Activated CD4-positive, alpha-beta T cell treated with anti-CD3 and anti-CD28 coated beads, Interleukin-10, Interleukin-2, amounts not matched to agents 100 ng/mL and 50 ng/mL, durations not matched to agents 16 hours and 8 hours (primary cell): Measurements from ENCODE around the gene GABARAPL2.
"Not testable (repeated sequence)": the region's sequence is repeated elsewhere in the genome, so short reads cannot be mapped to it uniquely, and the experiment has no call there.

Experiments
- DNase-seq: peaks from one replicate; pipeline ENCODE4 v3.0.0-alpha.2; 2020

GABARAPL2 gene

DNA sequence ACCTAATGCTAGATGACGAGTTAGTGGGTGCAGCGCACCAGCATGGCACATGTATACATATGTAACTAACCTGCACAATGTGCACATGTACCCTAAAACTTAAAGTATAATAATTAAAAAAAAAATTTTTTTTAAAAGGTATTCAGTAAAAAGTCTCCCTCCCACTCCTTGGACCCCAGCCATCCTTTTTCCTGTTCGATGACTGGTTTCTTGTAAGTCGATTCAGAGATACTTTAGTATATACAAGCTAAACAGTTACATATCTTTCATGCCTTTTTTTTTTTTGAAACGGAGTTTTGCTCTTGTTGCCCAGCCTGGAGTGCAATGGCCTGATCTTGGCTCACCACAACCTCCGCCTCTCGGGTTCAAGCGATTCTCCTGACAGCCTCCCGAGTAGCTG lies 25.7 kb downstream of the GABARAPL2 start:
- not testable (repeated sequence) for DNase-seq

DNA sequence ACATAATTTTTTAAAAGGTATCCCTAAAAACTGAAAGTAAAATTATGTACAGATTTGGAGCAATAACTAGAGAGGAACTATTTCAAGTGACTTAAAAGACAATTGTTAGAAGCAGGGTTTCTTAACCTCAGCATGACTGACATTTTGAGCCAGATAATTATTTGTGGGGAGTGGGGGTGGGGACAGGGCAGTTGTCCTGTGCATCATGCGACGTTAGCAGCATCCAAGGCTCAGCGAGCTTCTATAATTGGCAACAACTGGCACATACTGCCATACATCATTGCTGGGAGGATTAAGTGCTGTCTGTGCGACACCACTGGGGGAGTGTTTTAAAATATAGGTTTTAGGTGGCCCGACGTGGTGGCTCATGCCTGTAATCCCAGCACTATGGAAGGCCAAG lies 27.1 kb downstream of the GABARAPL2 start:
- DNase-seq, result no peak

DNA sequence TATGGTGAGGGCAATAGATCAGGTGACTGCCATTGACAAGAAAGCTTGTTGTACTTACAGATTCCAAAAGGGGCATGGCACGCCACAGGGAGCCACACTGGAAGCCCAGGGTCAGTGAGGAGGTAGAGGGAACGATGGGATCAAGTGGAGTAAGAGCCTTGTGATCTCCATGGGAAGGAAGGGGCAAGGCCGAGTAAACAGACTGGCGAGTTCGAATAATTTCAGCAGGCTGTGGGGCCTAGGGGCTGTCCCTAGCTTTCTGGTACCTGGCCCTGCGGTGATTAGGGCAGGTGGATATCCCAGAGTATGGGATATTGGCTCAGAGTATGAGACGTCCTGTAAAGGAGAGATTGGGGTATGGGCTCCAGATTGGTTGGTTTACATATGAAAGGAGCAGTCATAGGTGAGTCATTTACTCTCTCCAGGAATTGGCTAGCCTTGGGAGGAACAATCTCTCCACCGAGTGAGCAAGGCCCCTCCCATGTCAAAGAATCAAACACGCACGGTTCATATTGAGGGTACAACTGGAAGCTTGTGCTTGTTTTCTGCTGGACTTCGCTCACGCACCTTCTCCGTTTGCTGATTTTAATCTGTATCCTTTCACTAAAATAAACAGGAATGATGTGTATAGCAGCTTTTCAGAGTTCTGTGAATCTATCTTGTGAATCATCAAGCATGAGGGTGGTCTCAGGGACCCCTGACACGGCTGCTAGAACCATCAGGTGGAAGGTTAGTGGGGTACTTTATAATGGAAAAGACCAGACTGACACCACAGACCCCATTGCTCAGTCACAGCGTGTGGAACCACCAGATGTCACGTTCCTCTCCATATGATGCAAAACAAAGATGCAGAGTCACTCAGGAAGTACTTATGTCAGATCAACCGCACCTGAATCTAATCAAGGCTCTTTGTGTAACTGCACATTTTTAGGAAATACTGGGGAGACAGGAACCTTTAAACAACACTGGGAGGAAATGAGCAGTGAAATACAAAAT lies 27.9 kb downstream of the GABARAPL2 start:
- peak; percentile 70 for DNase-seq

DNA sequence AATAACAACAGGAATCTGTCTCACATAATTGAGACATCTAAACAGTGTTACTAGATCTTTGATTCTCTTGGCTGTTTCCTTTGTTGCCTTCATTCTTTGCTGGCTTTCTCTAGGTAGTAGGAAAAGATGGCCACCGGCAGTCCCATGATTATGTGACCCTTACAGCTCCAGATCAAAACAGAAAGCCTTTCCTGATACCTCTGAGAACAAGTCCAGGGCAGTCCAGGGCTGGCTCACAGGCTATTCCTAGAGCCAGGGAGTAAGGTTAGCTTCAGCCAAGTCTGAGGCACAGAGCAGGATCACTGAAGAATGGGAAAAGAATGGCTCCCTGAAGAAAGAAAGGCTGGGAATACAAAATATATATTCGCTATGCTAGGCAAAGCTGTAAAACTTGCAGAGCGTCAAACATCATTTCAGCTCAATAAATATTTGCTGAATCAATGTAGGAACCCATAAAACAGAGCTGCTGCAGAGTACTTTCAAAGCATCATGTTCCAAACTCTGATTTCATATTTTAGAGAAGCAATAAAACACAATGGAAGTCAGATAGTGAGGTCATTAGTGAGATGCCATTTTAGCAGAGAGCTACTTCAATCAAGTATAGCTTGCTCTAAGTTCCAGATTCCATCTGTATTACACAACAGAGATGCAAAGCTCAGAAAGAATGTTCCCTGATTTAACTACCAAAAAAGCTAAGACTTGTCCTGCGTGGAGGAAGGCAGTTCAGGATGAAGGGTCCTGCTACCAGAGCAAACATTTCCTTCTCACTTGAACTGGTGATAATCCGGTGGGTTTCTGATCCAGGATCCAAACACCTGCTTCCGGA lies 33.5 kb downstream of the GABARAPL2 start:
- no peak for DNase-seq

DNA sequence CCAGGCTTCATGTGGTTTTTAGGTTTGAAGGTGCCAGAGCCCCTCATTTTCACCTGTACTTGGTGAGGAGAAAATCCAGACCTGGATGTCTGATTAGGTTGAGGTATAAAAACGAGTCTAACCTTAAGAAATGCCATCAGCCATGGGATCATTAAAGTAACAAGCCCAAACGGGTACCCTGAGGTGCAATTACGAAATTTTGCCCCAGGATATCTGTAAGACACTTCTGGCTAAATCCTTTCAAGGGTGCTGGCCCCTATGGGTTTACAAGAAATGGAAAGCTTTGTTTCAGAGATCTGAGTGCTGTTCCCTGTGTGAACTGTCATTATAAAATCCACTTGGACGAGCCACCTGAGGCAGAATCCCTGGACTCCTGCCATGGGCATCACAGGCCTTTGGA lies 37.1 kb downstream of the GABARAPL2 start:
- no peak for DNase-seq

DNA sequence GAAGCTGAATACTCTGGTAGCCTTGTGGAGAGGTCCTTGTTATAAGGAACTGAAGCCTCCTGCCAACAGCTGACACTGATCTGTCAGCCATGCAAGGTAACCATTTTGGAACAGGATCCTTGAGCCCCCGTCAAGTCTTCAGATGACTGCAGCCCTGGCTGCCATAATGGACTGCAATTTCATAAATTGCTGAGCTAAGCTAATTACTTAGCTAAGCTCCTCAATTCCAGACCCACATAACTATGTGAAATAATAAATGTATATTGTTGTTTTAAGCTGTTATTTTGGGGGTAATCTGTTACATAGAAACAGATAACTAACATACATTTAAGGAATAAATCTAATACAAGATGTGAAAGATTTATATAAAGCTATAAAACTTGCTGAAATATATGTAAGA lies 40.3 kb downstream of the GABARAPL2 start:
- no peak for DNase-seq

DNA sequence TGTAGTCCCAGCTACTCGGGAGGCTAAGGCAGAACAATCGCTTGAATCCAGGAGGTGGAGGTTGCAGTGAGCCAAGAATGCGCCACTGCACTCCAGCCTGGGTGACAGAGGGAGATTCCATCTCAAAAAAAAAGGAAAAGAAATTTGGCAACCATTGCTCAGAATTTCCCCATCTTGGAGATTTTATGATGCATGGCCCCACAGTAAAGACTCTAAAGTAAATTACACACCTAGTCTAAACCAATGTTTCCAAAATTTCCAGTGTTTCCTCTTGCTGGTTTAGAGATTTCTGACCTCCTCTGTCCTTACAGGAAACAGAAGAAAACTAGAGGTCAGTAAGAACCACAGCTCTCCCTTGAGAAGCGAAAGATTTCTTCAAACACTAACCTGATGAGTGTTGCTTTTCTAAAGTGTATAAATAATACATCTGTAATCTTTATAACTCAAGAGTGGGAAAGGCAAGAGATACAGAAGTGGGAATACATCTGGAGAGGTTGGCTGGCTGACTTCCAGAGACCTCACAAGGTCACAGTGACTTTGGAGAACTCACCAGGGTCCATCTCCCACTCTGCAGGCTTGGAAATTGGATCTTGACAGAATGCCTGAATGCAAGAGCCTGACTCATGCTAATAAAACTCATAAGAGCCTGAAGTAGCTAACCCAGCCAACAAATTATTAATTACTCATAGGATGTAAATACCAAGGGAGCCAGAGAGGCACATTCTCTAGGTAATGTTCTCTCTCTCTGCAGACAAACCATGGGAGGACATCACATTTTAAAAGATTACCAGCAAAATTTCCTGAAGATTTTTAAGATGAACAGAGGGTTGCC lies 48.1 kb downstream of the GABARAPL2 start:
- DNase-seq, result no peak

DNA sequence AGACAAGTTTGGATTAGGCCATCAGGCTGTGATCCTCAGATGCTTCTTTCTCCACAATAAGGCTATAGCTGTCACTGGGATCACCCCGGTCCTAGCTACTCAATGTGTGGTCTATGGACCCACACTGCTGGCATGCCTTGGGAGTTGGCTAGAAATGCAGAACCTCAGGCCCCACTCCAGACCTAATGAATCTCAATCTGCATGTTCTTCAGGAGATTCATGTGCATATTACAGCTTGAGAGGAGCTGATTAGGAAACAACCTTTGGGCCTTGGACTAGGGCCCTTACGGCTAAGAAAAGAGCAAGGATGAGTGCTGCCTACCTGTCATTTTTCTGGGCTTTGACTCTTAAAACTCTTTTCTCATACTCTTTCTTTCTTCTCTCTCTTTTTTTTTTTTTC lies 49.4 kb downstream of the GABARAPL2 start:
- no peak for DNase-seq

DNA sequence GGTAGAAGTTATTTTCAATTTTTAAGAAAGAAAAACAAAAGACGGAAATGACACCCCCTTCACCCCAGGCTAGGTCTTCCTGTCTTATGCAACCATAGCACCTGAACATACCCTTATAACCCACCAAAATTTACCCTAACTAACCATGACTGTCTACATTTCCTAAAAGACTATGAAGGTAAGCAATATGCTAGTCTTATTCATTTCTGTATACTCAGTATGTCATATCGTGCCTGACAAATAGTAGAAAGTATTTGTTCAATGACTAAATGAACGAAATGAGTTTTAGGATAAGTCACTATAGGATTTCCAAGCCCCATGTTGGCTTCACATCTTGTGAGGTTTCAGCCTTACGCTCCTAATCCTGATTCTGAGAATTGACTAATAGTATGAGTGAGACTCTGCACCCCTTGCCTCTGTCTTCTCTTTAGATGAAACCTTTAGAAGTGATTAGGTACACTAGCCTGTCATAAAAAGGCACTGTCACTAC lies 50.4 kb downstream of the GABARAPL2 start:
- peak; percentile 92 for DNase-seq

DNA sequence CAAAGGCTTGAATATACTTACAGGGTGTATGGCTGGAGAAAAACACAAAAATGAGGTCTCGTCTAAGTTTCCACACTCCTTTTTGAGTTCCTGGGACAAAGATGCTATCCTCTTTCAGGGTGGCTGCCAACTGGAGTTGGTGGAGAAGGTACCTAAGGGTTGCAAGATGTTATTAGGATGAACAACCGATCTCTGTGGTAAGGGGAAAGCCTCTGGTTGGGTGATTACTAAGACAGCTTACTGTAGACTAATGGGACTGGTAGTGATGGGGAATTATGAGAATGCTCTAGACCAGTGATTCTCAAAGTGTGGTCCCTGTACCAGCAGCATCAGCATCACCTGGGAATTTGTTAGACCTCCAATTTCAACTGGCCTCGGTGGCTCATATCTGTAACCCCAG lies 50.9 kb downstream of the GABARAPL2 start:
- peak; percentile 35 for DNase-seq

DNA sequence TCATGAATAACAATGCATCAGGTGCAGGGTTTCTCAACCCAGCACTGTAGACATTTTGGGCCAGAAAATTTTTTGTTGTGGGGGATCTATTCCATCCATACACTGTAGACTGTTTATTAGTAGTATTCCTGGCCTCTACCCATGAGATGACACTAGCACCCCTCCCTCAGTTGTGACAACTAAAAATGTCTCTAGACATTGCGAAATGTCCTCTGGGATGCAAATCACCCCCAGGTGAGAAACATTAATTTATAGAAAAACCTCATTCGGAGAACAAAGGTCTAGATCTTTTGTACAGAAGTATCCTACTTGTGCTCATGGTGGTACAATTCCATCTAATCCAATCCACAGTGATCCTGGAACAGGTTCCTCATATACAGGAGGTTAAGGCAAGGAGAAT lies 52.6 kb downstream of the GABARAPL2 start:
- DNase-seq, result no peak

DNA sequence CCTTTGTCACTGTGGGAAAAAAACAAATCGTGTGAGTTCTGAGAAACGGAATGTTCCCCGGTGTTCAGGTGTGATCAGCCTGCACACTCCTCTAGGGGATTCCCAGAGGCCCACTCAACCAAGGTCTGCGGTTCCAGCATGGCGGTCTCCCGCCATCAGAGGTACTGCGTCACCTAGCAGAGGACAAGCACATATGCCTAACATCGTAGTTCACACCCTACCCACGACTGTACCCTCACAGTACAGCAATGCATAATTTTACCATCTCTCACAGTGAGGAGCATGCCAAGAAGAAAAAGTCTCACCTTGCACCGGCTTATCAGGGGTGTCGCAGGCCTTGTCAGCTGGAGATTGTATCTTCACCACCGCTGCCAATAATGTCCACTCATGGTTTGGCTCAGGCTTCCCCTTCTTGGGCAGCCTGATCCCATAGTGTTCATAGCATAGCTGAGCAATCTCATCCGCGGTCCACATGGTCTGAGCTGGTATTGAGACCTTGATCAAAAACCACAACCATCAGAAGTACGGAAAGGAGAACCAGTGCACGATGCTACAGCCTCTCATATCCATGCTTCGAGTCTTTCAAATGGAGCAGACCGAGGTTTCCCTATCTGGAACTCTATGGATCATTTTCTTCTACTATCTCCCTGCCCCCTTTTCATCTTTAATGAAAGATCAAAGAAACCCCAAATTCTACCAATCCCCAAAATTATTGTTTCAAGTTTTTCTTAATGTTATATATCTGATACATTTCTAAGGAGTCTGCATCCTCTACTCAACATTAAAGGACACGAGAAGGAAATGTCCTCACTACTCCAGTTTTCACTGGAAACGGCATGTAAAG lies 54.4 kb downstream of the GABARAPL2 start:
- DNase-seq, result peak; percentile 57

DNA sequence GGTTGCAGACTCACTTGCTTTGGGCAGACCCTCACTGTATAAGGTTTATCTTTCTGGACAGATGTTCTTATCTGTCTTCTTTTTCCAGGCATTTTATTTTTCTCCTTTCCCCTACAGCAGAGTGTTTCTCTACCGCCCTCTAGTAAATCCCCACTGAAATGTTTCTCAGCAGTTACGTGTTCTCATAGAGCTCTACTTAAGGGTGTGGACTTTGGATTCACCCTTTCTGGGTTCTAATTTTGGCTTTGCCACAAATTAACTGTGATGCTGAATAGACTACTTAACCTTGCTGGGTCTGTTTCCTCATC lies 54.9 kb downstream of the GABARAPL2 start:
- DNase-seq, result peak; percentile 47

DNA sequence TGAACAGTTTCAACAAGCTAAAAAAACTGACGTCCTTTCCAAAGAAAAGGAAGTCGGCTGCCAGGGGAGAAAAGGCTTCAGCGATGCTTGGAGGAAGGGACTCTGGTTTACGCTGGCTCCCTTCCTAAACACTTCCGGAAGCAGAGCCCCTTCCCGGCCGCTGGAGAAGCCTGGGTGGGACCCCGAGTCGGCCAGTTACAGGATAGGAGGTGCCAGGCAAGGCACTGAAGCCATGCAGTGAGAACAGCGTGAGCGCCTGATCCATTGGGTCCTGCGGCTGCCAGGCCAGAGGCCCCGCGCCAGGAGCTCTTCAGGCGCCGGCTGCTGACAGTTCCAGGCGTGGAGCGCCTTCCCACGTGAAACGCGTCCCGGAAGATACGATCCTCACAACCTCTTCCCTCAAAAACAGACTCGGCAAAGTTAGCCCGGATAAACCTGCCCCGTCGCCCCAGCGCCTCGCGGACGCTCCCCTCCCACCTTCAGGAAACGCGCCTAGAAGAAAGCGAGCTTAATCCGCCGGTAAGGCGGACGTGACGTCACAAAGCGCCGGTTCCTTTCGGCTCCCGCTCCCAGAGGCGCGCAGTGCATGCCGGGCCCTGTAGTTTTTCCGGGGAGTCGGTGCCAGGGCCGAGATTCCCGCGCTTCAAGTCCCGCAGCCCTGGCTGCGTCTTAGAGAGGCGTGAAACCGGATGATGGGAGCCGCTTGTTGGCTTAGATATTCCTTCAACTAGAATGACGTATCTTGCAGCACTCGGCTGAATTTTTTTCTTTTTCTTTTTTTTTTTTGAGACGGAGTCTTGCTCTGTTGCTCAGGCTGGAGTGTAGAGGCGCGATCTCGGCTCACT lies 56.8 kb downstream of the GABARAPL2 start, which contains the start of gene ADAT1:
Gene ADAT1, minus strand, starts transcription at position 521 of the 845 bp plus-strand sequence. CDS start 2,482 bp downstream, outside the sequence.
- DNase-seq, result peak; percentile 98

DNA sequence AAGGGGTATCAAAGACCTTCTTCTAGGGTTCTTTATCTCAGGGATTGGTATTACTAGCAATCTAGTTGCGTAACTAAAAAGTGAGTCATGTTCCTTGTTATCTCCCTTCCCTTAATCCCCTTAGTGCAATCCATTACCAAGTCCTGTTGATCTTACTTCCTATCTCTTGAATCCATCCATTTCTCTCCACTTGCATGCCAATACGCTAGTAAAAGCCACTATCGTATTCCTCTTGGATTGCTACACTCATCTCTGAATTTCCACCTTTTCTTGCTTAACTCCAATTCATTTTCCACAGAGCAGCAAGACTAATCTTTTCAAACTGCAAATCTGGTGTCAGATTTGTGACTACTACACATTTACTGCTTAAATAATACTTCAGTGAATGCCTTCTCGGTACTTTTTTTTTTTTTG lies 58.7 kb downstream of the GABARAPL2 start:
- no peak for DNase-seq

DNA sequence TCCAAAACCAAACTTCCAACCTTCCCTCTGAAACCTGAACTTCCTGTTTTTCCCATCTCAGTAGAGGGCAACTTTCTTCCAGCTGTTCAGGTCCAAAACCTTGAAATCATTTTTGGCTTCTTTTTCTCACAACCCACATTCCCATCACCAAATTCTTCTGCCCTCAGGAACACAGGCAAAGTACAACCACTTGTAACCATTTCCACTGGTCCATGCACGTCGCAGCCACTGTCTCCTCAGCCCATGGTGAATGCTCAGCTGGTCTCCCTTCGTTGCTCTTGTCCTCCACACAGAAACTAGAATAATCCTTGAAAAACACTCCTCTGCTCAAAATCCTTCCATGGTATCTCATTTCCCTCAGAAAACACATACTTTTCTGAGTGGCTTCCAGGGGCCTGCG lies 60.6 kb downstream of the GABARAPL2 start:
- no peak for DNase-seq
